ENCODE measurements around the gene ZNF414.

The ZNF414 gene

DNA sequence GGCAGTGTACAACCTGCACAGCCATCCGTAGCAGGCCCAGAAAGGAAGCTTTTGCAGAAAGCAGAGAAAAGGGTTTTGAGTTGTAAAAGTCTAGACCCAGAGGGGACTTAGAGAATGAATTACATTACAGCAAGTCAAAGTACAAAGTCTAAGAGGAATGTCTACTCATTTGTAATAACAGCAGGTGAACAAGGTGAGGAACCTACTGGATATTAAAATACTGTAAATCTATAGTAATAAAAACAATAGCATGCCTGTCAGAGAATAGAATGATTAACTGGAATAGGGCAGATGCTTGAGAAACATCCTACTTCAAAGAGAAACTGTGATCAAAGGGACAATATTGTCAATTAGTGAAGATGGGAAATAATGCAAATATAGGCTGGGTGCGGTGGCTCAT lies 18.3 kb upstream of the ZNF414 start:
- H3K27ac ChIP-seq: no peak overlapping the region
- H3K27me3 ChIP-seq: no peaks in the 10 kb centered on the region
- no peak overlapping the region for H3K4me3 ChIP-seq
- H3K36me3 ChIP-seq: no peaks in the 10 kb centered on the region
- no peak for DNase-seq
- intact Hi-C loops (cut with DNase I; ENCODE audit: low total_unique reads): no loop called here
- H3K9me3 ChIP-seq: no peaks in the 10 kb centered on the region
- TF ChIP-seq, protein P1, sequence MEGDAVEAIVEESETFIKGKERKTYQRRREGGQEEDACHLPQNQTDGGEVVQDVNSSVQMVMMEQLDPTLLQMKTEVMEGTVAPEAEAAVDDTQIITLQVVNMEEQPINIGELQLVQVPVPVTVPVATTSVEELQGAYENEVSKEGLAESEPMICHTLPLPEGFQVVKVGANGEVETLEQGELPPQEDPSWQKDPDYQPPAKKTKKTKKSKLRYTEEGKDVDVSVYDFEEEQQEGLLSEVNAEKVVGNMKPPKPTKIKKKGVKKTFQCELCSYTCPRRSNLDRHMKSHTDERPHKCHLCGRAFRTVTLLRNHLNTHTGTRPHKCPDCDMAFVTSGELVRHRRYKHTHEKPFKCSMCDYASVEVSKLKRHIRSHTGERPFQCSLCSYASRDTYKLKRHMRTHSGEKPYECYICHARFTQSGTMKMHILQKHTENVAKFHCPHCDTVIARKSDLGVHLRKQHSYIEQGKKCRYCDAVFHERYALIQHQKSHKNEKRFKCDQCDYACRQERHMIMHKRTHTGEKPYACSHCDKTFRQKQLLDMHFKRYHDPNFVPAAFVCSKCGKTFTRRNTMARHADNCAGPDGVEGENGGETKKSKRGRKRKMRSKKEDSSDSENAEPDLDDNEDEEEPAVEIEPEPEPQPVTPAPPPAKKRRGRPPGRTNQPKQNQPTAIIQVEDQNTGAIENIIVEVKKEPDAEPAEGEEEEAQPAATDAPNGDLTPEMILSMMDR (IDR thresholded peaks at IDR 0.05): no peak
- no peaks in the 10 kb centered on the region for H3K4me1 ChIP-seq

DNA sequence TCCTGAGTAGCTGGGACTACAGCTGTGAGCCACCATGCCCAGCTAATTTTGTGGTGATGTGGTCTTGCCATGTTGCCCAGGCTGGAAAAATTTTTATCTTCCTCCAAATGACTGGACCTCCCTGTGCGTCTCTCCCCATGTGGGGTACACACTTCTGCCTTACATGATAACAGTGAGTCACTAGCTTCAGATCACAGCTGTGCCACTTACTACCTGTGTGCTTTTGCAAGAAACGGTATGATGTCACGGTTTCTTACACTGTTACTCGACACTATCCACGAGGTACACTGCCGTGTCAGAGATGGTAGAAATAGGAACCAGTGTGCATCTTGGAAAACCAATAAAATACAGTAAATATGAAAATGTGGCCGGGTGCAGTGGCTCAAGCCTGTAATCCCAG lies 17.5 kb upstream of the ZNF414 start:
- Histone ChIP-seq H3K9me3 (no peaks in the 10 kb centered on the region), H3K27me3 (no peaks in the 10 kb centered on the region), H3K4me3 (no peak overlapping the region), H3K4me1 (peaks cover 0 to 7% (median 3%) of the 10 kb centered on the region in 4 donors), H3K27ac (no peak overlapping the region), H3K36me3 (no peaks in the 10 kb centered on the region)
- intact Hi-C loops (cut with DNase I; ENCODE audit: low total_unique reads): no loop called here
- no peak for DNase-seq
- TF ChIP-seq, protein P1 (IDR thresholded peaks at IDR 0.05): no peak

DNA sequence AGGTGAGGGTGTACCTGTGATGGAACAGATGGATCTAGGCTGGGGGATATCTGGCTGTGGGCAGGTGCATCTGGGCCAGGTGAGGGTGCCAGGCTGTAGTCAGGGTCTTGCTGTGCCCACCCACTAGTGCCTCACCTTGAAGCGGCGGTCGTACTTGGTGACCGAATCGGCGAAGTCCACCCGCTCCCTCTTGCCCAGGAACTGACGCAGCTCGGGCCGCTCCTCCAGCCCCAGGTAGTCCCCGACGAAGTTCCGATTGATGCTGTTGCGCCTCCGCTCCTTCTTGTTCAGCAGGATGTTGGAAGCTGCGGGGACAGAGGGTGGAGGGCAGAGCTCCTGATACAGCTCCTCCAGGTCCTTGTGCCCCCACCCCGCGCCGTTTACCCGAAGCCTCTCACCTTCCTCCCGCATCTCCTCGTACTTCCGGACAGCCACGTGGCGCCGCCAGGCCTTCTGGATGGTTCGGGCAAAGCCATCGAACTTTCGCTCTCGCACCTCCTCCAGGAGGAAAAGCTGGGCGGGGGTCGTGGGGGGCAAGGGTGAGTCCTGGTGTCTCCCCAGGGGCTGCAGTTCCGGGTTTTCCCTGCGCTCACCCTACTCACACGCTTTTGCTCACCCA lies 16.2 kb upstream of the ZNF414 start:
- Histone ChIP-seq H3K36me3 (no peaks in the 10 kb centered on the region), H3K27ac (no peak overlapping the region), H3K4me1 (peaks cover 0 to 12% (median 5%) of the 10 kb centered on the region in 4 donors), H3K27me3 (no peaks in the 10 kb centered on the region), H3K9me3 (no peaks in the 10 kb centered on the region), H3K4me3 (no peak overlapping the region)
- TF ChIP-seq, protein P1 (IDR thresholded peaks at IDR 0.05): no peak
- no peak for DNase-seq
- intact Hi-C loops (cut with DNase I; ENCODE audit: low total_unique reads): no loop called here

DNA sequence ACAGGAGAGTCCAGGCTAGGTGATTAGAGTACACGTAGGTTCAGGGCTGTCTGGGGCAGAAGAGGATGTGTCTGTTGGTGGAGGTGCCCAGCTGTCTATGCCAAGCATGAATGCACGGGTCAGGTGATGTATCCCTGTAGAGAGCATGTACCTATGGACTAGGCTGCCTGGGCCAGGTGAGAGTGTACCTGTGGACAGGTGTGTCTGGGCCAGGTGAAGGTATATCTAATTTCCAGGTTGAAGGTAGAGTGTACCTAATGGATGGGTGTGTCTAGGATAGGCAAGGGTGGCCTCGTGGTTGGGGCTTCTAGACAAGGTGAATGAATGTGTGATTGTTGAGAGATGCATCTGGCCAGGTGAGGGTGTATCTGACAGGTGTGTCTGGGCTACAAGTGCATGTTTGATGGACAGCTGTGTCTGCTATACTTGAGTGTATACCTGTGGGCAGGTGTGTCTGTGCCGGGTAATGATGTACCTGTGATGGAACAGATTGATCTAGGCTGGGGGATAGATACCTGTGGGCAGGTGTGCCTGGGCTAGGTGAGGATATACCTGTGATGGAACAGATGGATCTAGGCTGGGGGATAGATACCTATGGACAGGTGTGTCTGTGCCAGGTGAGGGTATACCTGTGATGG lies 15.5 kb upstream of the ZNF414 start:
- TF ChIP-seq, protein P1 (IDR thresholded peaks at IDR 0.05): no peak
- Histone ChIP-seq H3K27me3 (no peaks in the 10 kb centered on the region), H3K36me3 (no peaks in the 10 kb centered on the region), H3K4me1 (peaks cover 0 to 15% (median 6%) of the 10 kb centered on the region in 4 donors), H3K9me3 (no peaks in the 10 kb centered on the region), H3K4me3 (no peak overlapping the region), H3K27ac (no peak overlapping the region)
- DNase-seq: no peak
- intact Hi-C loops (cut with DNase I; ENCODE audit: low total_unique reads): no loop called here

DNA sequence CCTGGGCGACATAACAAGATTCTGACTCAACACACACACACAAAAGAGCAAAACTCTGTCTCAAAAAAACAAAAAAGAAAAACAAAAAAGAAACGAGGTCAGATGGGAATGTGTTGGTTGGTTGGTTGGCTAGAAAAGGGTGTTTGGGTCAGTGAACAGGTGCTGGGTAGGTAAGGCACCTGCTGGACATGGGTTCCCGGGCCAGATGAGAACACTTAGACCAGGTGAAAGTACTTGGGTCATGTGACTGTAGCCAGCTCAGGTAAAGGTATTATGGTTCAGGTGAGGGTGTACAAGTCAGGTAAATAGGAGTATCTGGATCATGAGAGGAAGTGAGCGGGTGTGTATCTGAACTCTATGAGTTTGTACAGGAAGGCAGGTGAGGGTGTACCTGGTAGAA lies 14.5 kb upstream of the ZNF414 start:
- no peak overlapping the region for H3K4me3 ChIP-seq
- no peaks in the 10 kb centered on the region for H3K27me3 ChIP-seq
- TF ChIP-seq, protein P1 (IDR thresholded peaks at IDR 0.05): no peak
- no peak overlapping the region for H3K27ac ChIP-seq
- no peaks in the 10 kb centered on the region for H3K9me3 ChIP-seq
- H3K36me3 ChIP-seq: no peaks in the 10 kb centered on the region
- intact Hi-C loops (cut with DNase I; ENCODE audit: low total_unique reads): no loop called here
- no peak for DNase-seq
- peaks cover 0 to 15% (median 6%) of the 10 kb centered on the region in 4 donors for H3K4me1 ChIP-seq

All from tibial artery (tissue), 4 donors.